ENCODE data around the gene TGFBR1. TPM values are rescaled to one million over a fixed set of nuclear protein-coding genes. Genes with fewer than 3 reads are reported as not detected.

The TGFBR1 gene
- total RNA-seq, 1 donor from 2014 or later = 29.0 TPM

- DNase-seq (ENCODE audit: low read depth) = no peak
- no peak for TF ChIP-seq CTCF (conservative IDR thresholded peaks at IDR 0.05; ENCODE audit: low read depth, low read length)
Observed at GRCh38 chr9:99173570-99174504, 68.9 kb downstream of the TGFBR1 start.

GRCh38 chr9:99176527-99177013 is 71.7 kb downstream of the TGFBR1 start:
- H3K4me3 ChIP-seq (ENCODE audit: low read depth, low read length) = no peak overlapping the region
- no peak for DNase-seq (ENCODE audit: low read depth)
- no peak for TF ChIP-seq CTCF (conservative IDR thresholded peaks at IDR 0.05; ENCODE audit: low read depth, low read length)

More at GRCh38 chr9:99173570-99174504, 68.9 kb downstream of the TGFBR1 start:
- H3K4me3 ChIP-seq (ENCODE audit: low read depth, low read length) = no peak overlapping the region

GRCh38 chr9:99177576-99178366 is 72.9 kb downstream of the TGFBR1 start:
- no peak for TF ChIP-seq CTCF (conservative IDR thresholded peaks at IDR 0.05; ENCODE audit: low read depth, low read length)
- no peak for DNase-seq (ENCODE audit: low read depth)
- no peak overlapping the region for H3K4me3 ChIP-seq (ENCODE audit: low read depth, low read length)

- DNase-seq (ENCODE audit: low read depth) = no peak
- TF ChIP-seq CTCF (conservative IDR thresholded peaks at IDR 0.05; ENCODE audit: low read depth, low read length) = no peak
- no peak overlapping the region for H3K4me3 ChIP-seq (ENCODE audit: low read depth, low read length)
Observed at GRCh38 chr9:99178912-99179872, 74.3 kb downstream of the TGFBR1 start.

- no peak for TF ChIP-seq CTCF (conservative IDR thresholded peaks at IDR 0.05; ENCODE audit: low read depth, low read length)
- DNase-seq (ENCODE audit: low read depth) = no peak
- no peak overlapping the region for H3K4me3 ChIP-seq (ENCODE audit: low read depth, low read length)
Observed at GRCh38 chr9:99180199-99180598, 75.3 kb downstream of the TGFBR1 start.

GRCh38 chr9:99180662-99181061 is 75.7 kb downstream of the TGFBR1 start:
- no peak overlapping the region for H3K4me3 ChIP-seq (ENCODE audit: low read depth, low read length)
- no peak for DNase-seq (ENCODE audit: low read depth)
- no peak for TF ChIP-seq CTCF (conservative IDR thresholded peaks at IDR 0.05; ENCODE audit: low read depth, low read length)

Measured in epithelial cell of proximal tubule (primary cell).